T-helper 9 cell (primary cell): Measurements from ENCODE around the gene FAM117A.
"Not testable (repeated sequence)": the region's sequence is repeated elsewhere in the genome, so short reads cannot be mapped to it uniquely, and the experiment has no call there.

Source experiments
- DNase-seq: peaks from one replicate; pipeline ENCODE4 v3.0.0-alpha.2; 2020

Gene FAM117A

GRCh38 chr17:49677933-49678847 is 85.7 kb downstream of the FAM117A start, which contains the start of gene SPOP:
SPOP (minus strand) TSS chr17:49678097; CDS start chr17:49622810, 55,287 bp downstream.
- DNase-seq, result peak; percentile 98

- DNase-seq, result peak; percentile 97
Measured at GRCh38 chr17:49677134-49677932, 86.6 kb downstream of the FAM117A start.

- no peak for DNase-seq
Measured at GRCh38 chr17:49676276-49676868, 87.6 kb downstream of the FAM117A start.

- no peak for DNase-seq
Measured at GRCh38 chr17:49674507-49674906, 89.4 kb downstream of the FAM117A start.

- not testable (repeated sequence) for DNase-seq
Measured at GRCh38 chr17:49673679-49674078, 90.3 kb downstream of the FAM117A start.

- DNase-seq, result no peak
Measured at GRCh38 chr17:49670641-49671040, 93.3 kb downstream of the FAM117A start.

GRCh38 chr17:49670002-49670401 is 93.9 kb downstream of the FAM117A start:
- DNase-seq, result no peak

GRCh38 chr17:49667854-49668253 is 96.1 kb downstream of the FAM117A start:
- DNase-seq, result no peak

- no peak for DNase-seq
Measured at GRCh38 chr17:49664706-49665211, 99.2 kb downstream of the FAM117A start.
